GM15510 (cell line): ENCODE measurements around the gene EFCAB12.

Source experiments
- POLR2A ChIP-seq: IDR thresholded peaks from 3 replicates; pipeline ENCODE4 v1.6.1; 2011; ENCODE audit warnings: borderline replicate concordance; ENCODE audit not compliant: insufficient read length; ENCODE audit errors: extremely low read depth

The EFCAB12 gene

DNA sequence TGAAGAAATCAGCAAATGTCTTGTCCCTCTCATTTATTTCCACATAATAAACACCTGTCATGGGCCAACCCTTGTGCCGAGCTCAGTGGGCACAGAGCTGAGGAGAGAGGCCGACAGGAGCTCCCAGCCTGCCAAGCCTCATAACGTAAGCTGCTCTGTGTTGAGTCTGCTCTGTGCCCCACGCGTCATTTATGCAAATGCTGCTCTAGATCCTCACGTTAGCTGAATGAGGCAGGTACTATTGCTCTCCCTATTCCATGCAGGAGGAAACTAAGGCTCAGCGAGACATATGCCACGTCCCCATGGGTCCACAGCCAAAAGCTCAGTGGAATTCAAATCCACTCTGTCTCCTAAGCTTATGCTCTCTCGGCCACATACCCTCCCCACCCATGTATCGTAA lies 41.5 kb downstream of the EFCAB12 start:
- TF ChIP-seq POLR2A, result no peak

DNA sequence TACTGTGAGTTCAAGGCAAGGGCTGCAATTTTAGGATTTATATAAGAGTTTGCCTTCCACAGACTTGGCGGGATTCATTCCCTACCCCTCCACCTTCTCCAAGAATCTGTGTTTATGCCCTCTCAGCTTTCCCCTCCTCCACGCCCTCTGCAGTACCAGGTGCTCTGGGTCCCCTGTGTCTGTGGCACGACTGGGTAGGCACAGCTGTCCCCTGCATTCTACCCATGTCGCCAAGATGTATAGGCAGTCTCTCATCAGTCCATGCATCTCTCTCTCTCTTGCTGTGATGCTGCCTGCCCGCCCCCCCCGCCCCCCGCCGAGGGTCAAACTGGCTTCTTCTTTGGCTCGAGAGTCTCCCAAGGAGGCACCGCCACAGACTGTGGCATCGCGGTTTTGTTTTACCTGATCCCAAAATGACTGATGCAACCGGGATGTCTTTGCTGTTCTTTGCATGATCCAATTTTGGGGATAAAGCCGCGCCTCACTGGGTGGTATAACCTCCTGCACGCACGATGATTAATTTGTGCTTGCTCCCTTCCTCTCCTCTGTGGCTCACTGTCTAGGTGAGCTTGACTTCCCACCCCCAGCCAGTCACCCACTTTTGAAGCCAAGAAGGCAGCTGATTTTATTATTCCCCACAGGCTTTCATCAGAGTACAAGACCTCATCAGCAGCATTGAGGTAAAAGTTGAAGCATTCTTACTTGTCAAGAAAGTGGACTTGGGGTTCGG lies 43.7 kb downstream of the EFCAB12 start:
- no peak for TF ChIP-seq POLR2A

DNA sequence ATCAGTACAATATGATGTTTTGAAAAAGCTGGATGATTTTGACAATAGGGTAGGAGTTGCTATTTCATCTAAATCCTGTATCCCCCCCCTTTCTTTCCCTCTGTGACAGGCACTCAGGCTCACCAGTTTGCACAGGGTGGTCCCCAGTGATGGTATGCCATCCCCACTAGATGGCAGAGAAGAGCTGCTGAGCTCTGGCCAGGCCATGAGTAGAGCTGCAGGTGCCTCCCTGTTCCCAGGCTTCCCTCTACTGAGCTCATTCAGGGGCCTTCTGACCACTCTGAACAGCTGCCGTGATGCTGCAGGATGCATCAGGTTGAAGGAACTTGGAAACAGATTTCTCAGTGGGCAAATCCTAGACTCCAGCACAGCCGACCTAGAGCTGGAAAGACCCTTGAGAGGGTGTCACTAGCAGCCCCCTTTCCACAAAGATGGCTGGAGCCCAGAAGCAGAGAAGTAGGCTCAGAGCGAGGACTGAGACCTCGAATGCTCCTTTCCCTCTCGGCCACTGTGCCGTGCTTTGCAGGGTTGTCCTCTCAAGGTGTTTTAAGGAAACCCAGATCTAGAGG lies 45.1 kb downstream of the EFCAB12 start:
- no peak for TF ChIP-seq POLR2A

DNA sequence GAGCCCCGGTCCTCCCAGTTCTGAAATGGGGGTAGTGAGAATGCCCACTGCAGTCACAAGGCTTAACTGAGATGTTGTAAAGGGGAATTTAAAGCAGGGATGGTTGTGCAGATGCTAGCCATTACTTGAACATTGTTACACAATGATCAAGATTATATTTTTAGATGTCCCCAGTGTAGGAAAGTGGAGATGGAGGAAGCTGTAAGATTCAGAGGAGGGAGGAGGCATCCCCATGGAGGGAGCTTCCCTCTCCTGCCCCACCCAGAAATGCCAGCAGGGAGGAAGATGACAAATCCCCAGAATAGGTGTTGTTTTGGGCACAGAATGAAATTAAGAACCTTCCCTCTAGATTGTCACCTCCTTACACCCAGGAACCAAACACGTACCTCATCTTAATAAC lies 46.1 kb downstream of the EFCAB12 start:
- TF ChIP-seq POLR2A, result no peak

DNA sequence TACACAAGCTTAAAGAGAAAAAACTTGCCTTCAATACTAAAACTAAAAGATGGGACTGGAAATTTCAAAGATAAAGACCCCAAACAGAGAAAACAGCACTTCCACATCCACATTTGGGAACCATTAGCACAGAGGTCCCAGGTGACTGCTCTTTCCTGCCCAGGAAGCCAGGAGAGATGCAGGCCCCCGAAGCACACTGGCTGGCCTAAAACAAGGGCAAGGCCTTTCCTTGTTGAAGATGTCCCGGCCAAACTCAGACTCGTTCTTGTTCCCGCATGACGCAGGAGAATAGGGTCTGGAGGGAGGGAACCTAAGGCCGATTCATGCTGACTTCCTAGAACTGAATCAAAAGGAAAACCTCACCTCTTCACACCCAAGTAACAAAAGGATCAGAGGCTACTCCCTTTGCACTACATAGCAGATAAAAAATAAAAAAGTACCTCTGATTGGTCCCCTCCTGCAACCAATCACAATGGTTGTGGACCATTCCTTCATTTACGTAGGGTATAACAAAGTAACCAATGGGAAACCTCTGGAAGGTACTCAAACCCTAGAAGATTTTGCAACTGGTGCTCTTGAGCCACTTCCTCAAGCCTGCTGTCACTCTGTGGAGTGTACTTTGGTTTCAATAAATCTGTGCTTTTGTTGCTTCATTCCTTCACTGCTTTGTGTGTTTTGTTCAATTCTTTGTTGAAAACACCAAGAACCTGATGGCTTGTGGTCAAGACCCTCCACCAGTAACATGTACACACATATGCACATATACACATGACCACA lies 48.7 kb downstream of the EFCAB12 start:
- no peak for TF ChIP-seq POLR2A

DNA sequence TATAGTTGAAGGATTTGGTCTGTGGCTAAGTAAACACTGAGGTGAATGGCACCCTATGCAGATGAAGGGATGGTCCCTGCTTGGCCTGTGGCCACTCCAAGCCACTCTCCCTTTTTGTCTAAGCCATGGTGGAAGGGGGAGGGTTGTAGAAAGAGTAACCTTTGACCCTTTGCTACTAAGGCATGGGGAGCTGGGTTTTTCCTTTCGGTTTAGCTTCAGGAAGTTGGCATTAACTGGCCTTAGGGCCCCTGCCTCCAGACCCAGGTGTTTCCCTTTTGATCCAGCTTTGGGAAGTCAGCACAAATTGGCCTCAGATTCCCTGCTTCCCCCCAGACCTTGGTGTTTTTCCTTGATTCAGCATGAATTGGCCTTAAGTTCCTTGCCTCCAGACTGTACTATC lies 49.5 kb downstream of the EFCAB12 start:
- TF ChIP-seq POLR2A, result no peak

DNA sequence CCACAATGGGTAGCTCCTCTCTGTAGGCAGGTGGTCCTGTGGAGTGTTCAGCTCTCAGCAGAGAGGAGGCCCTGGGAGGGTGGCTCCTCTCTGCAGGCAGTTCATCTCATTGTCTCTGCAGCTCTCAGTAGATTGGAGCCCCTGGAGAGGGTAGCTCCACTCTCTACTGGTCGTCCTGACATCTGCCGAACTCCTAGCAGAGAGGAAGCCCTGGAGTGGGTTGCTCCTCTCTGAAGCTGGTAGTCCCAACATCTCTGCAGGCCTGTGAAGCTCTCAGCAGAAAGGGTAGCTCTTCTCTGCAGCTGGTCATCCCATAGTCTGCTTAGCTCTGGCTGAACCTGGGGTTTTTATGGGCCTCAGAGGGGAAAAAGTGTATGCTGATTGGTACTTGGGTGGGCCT lies 50.8 kb downstream of the EFCAB12 start:
- no peak for TF ChIP-seq POLR2A

DNA sequence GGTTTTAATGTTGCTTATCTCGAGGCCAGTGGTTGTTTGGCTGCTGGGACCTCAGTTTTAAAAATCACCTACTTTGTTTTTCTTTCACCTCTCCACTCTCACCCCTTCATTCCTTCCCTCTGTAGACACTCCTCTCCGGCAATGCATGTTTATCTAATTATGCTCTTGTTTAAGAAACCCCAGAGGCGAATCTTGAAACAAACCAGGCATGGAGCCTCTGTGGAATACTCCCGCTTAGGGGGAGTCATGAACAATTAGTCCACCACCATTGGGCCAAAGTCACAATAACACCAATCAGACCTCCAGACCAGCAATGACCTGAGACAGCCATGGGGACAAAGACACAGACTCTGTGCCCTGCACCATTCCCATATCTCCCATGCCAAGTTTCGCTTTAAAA lies 53.3 kb downstream of the EFCAB12 start:
- no peak for TF ChIP-seq POLR2A

DNA sequence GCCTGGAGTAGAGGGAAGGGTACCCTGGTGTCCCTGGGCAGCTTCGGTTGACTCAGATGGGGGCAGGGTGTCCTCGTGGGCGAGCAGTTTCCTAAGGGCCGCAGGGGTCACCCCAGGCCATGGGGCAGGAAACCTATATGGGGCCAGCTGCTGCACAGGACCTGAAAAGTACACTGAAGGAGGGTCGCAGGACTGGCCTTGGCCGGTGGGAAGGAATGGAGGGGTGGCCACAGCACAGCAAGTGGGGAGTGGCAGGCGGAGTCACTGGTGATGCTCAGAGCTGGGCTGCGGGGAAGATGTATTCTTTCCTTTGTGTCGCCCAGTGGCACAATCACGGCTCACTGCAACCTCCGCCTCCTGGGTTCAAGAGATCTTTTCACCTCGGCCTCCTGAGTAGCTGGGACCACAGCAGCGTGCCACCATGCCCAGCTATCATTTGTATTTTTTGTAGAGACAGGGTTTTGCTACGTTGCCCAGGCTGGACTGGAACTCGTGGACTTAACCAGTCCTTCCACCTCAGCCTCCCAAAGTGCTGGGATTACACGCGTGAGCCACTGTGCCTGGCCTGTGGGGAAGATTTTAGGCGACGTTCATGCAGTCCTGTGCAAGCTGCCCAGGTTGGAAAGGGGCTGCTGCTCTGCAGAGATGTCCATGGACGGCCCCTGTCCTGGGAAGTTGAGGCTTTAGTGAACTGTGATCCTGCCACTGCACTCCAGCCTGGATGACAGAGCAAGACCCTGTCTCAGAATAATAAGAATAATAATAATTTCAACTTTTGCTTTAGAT lies 57.2 kb downstream of the EFCAB12 start:
- no peak for TF ChIP-seq POLR2A

DNA sequence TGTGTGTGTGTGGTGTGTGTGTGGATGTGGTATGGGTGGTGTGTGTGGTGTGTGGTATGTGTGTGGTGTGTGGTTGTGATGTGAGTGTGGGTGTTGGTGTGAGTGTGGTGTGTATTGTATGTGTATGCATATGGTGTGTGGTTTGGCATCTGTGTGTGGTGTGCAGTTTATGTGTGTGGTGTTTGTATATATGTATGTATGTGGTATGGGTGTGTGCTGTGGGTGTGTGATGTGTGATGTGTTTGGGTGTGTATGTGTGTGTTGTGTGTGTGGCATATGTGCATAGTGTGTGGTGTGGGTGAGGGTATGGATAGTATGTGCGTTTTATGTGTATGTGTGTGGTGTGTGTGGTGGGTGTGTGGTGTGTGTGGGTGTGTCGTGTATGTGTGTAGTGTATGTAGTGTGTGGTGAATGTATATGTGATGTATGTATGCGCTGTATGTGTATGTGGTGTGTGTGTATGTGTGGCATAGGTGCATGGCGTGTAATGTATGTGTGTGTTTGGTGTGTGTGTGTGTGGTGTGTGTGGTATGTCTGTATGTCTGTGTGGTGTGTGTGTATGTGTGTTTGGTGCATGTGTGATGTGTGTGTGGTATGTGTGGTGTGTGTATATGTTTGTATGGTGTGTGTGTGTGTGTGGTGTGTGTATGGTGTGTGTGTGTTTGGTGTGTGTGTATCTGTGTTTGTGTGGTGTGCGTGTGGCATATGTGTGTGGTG lies 58.0 kb downstream of the EFCAB12 start:
- TF ChIP-seq POLR2A, result no peak

DNA sequence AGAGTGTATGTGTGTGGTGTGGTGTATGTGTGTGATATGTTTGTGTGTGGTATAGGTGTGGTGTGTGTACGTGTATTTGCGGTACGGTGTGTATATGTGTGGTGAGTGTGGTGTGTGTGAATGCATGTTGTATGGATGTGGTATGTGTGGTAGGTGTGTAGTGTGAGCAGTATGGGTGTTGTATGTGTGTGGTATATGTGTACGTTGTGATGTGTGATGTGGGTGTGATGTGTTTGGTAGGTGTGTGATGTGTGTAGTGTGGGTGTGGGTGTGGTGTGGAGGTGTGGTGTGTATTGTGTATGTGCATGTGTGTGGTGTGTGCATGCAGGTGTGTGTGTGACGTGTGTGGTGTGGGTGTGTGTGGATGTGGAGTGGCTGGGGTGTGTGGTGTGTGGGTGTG lies 58.7 kb downstream of the EFCAB12 start:
- TF ChIP-seq POLR2A, result no peak

DNA sequence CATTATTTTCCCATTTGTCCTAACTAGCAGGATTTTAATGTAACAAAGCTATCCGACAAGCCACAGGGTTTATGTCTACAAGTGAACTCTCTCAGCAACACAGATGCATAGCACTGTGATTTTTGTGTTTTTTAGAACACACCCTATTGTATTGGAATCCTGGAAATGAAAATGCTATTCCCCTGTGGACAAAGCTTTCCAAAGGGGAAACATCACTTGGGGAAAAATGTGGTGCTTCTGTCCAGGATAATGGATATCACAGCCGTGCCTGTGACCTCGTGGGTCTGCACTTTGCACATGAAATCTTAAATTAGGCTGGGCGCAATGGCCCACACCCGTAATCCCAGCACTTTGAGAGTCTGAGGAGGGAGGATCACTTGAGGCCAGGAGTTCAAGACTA lies 60.6 kb downstream of the EFCAB12 start:
- TF ChIP-seq POLR2A, result no peak

DNA sequence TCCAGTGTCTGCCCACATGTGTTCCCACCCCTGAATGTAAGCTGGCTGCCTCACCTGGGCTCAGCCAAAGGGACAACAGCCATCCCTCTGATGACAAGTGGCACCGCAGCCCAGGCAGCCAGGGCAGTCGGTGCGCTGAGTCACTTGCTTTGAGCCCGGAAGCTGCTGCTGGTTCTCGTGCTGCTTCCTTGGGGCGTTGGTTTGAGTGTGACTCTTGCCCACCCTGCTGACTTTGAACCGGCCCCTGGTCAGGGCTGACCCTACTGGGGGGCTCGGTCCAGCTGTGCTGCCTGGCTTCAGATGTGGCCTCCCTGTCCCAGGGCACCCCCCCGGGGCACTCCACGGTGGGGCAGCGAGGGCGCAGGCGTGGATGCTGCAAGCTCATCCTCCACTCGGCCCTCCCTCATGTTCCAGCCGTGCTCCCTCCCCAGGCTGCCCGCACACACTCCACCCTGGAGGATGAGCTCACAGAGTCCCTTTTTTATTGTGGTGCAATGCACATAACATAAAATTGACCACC lies 62.1 kb downstream of the EFCAB12 start:
- no peak for TF ChIP-seq POLR2A
